HPDE6-E6E7 (cell line): ENCODE data around the gene FKBP6.
"Not testable (repeated sequence)": the region's sequence is repeated elsewhere in the genome, so short reads cannot be mapped to it uniquely, and the experiment has no call there.

Experiments
- DNase-seq: peaks from one replicate; pipeline ENCODE4 v3.0.0; 2011; ENCODE audit warnings: missing footprints; ENCODE audit errors: extremely low spot score

Gene FKBP6

GRCh38 chr7:73324081-73324845 is 3.7 kb upstream of the FKBP6 start:
- peak; percentile 53 for DNase-seq

GRCh38 chr7:73325424-73325823 is 2.5 kb upstream of the FKBP6 start:
- DNase-seq: not testable (repeated sequence)

GRCh38 chr7:73327449-73327848 is 512 bp upstream of the FKBP6 start:
- DNase-seq: not testable (repeated sequence)

GRCh38 chr7:73328696-73329095 is 735 bp downstream of the FKBP6 start:
- no peak for DNase-seq

DNA sequence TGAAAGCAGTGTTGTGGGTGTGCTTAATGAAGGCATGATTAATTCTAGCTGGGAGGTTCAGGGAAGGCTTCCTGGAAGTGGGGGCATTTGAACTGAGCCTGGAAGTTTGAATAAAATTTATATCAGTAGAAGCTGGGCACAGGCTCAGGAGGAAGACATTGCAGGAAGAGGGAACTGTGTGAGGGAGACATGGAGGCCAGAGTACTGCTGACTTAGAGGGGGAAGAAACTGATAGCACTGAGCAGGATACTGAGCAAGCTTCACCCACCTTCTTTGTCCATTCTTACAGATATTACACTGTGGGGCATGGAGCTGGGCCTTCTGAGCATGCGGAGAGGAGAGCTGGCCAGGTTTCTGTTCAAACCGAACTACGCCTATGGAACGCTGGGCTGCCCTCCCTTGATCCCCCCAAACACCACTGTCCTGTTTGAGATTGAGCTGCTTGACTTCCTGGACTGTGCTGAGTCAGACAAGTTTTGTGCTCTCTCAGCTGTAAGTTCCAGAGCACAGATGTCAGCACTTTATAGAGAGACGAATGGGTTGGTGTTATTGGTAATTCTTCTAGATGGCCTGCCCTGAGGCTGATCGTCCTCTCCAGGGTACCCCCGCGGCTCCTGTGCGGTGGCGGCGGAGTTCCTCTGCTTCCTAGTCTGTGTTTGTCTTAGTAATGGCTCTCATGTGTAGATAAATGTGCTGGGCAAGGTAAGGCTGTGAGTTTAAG is 2.1 kb downstream of the FKBP6 start:
- no peak for DNase-seq

GRCh38 chr7:73330772-73331171 is 2.8 kb downstream of the FKBP6 start:
- DNase-seq: no peak

- no peak for DNase-seq
Observed at GRCh38 chr7:73332447-73332846, 4.5 kb downstream of the FKBP6 start.

GRCh38 chr7:73338321-73338720 is 10.4 kb downstream of the FKBP6 start:
- DNase-seq: no peak

DNA sequence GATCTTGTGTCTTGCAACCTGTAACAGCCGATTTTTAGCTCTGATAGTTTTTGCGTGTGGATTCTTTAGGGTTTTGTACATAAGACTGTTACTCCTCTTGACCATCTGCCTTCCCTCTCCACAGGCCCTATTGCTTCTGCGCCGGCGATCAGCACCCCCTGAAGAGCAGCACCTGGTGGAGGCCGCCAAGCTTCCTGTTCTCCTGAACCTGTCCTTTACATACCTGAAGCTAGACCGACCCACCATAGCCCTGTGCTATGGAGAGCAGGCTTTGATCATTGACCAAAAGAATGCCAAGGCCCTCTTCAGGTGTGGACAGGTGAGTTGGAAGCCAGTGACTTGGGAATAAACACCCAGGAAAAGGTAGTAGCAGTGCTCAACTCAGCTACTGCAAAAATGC is 12.6 kb downstream of the FKBP6 start:
- DNase-seq: no peak

DNA sequence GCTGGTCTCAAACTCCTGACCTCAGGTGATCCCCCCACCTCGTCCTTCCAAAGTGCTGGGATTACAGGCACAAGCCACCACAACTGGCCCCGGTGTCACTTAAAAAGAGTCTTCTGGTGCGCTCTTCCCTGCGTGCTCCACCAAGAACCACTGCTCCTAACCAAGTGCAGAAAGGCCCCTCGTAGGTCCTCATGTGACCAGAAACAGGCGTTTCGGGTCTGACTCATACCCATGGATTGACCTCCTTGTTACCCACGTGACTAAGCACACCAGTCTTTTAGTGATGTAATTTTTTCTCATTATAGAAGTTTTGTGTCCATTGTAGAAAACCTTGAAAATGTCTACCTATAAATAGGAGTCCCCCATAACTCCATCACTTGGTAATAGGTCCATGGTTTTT is 13.9 kb downstream of the FKBP6 start:
- DNase-seq: peak; percentile 72

DNA sequence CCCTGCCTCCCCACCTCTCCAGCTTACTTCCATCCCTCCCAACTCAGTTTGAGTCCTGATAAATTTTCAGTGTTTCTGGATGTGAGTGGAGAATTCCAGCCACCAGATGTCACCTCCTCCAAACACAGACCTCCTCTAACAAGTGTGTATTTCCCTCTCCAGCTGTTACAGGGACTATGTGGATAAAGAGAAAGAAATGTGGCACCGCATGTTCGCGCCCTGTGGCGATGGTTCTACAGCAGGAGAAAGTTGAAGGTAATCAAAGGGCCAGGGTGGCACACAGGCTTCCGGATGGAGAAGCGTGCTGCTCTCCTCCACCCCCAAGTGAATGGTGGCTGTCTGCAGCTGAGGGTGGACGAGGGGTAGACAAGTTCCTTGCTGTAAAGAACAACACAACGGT is 14.7 kb downstream of the FKBP6 start:
- peak; percentile 64 for DNase-seq

DNA sequence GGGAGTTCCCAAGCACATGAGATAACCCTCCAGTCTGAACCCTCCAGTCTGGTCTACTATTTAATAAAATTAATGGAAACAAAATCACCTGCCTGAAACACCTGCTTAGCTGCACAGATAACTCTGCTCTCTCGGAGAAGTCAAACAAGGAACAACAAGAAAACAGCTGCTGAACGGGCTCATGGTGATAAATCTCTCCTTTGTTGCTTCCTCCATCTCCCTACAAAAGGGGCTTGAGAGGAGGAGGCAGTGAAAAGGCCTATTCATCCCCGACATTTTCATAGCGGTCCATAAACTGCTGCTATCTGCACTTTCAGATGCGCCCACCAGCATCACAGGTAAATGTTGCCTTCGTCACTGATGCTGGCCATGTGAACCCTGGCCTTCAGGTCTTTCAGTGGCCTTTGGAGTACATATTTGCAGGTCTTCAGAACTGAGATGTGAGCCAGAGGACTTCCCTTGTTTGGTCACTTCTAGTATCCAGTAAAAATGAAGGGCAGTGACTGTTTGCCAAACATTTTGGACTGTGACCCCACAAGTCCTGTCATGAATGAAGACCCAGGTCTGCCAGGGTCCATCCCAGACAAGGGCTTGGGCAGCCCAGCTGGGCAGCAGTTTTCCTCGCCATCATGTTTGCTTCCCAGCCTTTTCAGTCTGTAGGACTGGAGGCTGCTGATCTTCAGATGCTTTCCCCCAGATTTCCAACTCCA is 15.9 kb downstream of the FKBP6 start:
- no peak for DNase-seq

DNA sequence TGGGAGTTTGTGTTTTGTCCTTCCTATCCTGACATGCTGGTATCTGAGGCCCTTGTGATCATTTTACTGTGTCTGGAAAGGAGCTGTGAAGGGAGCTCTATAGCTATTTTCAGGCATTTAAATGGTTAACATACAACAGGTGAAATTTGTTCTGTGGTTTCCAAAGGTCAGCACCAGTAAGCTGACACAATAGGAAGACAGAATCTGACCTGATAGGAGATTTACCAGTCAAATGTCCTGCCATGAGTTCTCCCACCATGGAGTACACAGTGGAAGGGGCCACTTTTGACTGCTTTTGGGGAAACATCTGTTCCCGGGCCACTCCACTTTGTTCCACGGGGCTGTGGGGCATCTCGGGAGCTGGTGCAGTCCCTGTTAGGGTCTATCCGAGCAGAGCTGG is 17.6 kb downstream of the FKBP6 start:
- DNase-seq: no peak

- DNase-seq: no peak
Observed at GRCh38 chr7:73345951-73346350, 18.0 kb downstream of the FKBP6 start.

- DNase-seq: no peak
Observed at GRCh38 chr7:73349763-73350162, 21.8 kb downstream of the FKBP6 start.

DNA sequence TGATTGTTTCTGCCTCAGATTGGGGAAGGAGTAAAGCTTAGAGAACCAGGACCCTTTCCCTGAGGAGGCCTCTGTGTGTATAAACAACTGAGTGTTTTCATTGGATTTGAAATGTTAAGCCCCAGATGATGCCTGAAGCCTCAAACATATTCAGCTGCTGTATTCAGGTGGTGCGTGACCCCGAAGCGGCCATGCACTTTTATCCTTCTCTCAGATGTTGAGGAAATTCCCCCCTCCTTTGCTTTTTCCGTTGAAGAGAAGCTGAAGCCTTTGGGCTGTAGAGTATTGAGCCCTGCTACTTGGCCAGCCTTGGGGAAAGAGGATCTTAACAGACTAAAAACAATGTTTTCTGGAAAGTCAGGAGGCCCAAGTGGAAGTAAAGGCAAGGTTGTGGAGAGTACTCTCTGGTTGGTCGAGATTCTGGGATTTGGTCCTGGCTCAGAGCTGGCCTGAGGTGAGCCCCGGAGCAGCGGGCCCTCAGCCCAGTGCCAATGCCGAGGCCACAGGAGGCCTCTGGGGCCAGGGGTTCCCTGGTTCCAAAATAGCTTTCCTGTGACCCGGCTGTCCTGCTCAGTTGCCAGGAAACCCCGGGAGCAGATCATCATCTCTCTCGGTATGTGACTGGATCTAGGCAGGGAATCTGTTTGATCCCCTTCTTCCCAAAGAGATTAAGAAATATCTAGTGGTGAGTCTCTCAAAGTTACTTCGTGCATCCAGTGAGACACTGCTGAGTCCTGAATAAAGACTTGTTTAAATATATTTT is 22.5 kb downstream of the FKBP6 start:
- no peak for DNase-seq

- DNase-seq: no peak
Observed at GRCh38 chr7:73351447-73352167, 23.6 kb downstream of the FKBP6 start.

- no peak for DNase-seq
Observed at GRCh38 chr7:73352784-73353183, 24.8 kb downstream of the FKBP6 start.

DNA sequence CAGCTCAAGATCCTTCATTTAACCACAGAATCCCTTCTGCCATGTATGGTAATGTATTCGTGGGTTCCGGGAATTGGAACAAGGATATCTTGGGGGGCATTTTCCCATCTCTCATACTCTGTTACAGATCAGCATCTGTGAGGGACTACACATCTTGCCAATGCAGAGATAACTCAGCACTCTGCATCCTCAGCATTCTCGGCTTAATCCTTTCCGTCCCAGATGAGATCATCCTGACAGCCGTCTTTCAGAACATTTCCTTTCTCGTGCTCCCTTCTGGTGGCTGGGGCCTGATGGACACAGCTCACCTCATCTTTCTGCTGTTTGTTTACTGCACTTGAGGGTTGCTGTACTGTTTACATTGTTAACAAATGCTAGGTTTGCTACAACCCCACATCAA is 25.3 kb downstream of the FKBP6 start:
- DNase-seq: no peak

GRCh38 chr7:73354196-73354595 is 26.2 kb downstream of the FKBP6 start:
- DNase-seq: no peak

- no peak for DNase-seq
Observed at GRCh38 chr7:73354821-73355220, 26.9 kb downstream of the FKBP6 start.
